ENCODE data around the gene TMEM147.

TMEM147 gene, protein sequence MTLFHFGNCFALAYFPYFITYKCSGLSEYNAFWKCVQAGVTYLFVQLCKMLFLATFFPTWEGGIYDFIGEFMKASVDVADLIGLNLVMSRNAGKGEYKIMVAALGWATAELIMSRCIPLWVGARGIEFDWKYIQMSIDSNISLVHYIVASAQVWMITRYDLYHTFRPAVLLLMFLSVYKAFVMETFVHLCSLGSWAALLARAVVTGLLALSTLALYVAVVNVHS

DNA sequence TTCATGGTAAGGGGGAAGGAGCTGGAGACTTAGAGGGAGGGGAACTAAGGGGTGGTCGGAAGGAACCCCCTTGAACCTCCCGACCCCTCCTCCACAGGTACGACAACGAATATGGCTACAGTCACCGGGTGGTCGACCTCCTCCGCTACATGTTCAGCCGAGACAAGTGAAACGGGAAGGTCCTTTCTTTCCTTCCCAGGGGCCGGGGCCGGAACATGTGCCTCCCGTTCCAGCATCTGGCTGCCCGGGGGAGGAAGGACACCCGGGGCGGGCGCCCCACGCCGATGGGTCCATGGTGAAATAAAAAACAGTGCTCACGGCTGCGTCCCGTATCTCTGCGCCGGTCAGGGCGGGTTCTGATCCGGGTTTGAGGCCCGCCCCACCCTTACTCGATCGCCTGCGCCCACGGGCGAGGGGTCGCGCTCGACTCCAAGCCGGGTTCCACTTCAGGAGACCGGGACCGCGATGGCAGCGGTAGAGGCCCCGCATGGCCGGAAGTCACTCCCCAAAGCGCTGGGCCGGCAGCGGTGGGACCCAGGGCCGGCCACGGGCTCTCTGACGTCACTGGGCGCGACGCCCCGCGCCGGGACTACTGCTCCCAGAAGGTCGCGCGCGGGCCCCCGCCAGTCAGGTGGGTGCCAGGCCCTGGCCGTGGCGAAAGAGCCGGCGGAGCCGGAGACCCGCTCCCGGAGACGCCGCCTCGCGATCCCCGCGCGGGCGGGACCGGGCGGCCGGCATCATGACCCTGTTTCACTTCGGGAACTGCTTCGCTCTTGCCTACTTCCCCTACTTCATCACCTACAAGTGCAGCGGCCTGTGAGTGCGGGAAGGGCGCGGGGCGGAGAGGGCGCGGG is at the start of gene TMEM147:
TSS of gene TMEM147 (plus strand) at position 626 of the 854 bp plus-strand sequence. CDS start at position 740, 114 bp downstream.
- DNase-seq = peak; percentile 84

DNA sequence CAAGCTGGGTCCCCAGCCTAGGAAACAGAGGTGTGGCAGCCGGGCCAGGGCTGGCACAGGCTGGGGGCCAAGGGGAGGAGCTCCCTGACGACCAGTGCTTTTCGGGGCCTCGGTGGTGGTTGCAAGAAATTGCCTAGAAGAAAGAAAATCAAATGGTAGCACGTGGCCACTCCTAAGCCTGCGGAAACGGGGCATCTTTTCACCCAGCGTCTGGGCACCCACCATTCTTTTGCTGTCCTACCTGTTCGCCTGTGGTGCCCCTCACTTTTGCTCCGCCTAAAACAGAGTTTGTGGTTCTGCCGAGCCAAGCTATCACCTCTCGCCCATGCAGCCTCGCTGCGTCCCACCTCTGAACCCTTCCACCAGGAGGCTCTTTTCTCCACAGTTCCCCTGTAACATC is 48.0 kb upstream of the TMEM147 start:
- no peak for DNase-seq

DNA sequence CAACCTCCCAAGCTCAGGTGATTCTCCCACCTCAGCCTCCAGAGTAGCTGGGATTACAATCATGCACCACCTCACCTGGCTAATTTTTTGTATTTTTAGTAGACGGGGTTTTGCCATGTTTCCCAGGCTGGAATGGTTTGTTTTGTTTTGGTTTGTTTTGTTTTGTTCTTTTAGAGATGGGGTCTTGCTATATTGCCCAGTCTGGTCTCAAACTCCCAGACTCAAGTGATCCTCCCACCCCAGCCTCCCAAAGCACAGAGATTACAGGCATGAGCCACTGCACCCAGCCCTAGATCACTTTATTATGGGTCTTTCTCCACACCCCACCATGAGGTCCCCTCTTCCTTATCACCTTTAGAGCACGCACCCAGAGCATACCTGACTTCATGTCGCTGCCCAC is 47.2 kb upstream of the TMEM147 start:
- no peak for DNase-seq

DNA sequence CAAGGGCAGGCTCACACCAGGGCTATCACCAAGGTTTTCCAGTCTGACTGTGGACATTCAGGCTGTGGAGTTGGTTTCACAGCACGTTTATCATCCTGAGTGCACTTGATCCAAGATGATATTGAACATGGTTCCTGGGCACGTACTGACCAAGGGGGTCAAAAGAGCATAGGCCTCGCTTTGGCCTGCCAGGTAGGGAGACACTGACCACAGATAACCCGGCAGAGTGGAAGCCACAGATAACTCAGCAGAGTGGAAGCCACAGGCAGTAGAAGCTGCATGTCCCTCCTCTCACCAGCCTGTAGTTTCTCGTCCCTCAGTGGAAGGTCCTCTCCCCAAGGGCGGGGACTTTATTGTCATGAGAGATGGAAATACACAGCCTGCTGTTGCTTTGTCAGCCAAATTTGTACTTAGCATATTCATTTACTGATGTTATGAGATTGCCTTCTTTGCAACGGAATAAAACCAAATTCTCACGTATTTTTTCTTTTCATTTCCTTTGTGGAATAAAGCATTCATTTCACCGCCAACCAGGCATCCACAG is 46.4 kb upstream of the TMEM147 start:
- no peak for DNase-seq

DNA sequence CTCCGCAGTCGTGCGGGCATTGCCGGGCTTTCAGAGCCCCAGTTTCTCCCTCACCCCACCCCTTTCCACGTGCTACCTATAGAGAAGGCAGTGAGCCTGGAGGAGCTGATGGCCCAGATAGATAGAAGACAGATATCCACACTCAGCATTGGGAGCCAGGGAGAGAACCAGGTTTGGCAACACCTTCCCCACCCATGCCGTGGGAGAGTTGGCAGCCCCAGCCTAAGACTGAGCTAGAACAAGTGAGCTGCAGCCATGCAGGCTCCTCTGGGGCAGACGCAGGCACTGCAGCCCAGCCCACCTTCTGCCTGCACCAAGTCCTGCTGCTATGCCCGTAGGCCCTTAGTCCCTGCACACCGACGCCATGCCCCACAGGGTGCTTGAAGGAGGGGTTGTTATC is 44.8 kb upstream of the TMEM147 start:
- no peak for DNase-seq

DNA sequence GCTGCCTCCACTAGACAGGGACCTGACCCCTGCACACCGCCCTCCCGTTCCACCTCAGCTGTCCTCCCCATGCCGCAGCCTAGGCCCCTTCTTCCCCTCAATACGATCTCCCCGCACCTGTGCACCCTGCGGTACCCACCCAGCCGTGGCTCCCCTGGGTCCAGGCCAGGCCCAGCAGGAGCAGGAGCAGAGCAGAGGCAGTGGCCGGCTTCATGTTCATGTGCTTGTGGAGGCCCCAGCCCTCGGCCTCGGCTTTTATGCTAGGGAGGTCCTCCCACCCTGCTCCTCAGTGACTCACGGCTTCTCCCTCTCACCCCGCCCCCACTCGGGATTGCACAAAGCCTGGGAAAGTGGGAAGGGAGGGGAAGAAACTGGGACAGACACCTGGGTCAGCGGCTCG is 43.7 kb upstream of the TMEM147 start:
- DNase-seq = no peak

DNA sequence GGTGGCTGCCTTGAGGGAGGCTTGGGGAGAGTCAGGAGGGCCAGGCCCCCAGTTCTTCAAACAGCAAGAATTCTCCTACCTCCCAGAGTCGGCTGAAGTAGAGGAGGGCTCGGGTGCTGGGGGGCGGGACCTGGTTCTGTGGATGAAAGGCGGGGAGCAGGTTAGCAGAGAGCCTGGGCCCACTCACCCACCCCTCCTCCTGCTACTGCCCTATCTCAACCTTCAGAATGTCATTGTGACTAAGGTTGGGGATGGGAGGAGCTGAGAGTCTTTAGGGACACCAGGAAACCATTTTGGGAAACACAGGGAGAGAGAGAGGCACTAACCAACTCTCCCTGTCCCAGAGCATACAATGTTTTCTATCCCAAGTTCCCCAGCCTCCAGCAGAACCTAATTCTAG is 42.7 kb upstream of the TMEM147 start:
- DNase-seq = no peak

DNA sequence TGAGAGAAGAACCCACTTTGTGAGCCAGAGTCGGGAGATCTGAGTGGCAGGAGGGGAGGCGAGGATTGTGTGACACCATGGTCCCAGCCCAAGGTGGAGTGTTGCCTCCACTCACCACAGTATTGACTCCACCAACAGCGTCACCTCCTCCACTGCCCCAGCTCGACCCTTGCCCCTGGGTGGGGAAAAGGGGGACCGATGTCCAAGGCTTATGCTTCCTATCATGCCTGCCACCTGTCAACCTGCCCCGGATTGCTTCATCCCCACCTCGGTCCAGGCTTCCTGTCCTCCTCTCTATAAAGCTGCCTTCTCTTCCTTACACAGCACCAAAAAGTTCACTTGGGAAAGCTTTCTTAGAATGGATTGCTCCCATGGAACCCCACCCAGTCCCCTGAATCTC is 39.4 kb upstream of the TMEM147 start:
- DNase-seq = no peak

DNA sequence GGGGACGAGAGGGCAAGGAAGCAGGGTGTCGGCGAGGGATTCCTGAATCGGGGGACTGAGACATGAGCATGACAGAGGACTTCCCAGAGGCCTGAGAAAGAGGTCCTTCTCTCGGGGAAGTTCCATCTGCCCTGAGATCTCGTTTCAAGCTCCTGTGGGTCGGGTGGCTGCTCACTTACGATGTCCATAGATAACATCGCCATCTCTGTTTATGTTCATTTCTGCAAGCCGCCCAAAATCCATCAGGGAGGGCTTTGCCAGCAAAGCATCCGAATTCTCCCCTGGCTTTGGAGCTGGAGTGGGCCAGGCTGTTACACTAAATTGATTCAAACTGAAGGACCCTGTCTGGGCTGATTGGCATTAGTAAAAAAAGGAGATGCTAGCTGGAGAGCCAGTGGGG is 37.9 kb upstream of the TMEM147 start:
- no peak for DNase-seq

DNA sequence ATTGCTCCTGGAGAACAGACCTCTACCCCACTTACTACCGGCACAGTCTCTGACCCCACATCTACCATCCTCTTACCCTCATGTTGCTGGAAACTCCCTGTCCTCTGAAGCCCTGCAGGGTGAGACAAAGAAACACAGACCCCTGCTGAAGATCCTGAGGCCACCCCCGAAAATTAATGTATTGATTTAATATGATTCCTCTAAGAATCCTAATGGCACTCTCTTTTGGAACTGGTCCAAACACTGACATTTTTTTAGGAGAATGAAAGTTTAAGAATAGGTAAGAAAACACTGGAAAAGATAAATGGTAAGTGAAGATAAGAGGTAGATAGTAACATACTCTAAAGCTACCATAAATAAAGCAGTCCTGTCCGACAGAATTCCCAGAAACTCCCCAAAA is 37.3 kb upstream of the TMEM147 start:
- DNase-seq = no peak

DNA sequence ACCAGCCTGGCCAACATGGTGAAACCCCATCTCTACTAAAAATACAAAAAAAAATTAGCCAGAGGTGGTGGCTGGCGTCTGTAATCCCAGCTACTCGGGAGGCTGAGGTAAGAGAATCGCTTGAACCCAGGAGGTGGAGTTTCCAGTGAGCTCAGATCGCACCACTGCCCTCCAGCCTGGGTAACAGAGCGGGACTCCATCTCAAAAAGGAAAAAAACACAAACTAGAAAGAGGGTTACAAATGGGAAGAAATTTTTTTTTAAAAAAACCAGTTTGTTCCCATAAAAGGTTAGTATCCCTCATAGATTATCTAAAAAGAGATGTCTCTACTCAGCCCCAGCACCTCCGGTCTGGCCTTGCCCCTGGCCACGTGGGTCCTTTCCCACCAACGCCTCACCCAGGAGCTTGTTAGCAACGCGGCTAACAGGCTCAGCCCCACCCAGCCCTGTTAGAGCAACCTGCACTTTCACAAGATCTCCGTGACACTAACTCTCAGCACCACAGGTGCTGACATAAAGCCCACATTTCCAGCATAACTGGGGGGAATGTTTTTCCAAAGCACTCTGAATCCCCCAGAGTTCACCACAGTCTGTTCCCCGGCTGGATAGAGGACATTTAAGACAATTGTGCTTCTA is 36.3 kb upstream of the TMEM147 start:
- peak; percentile 41 for DNase-seq

DNA sequence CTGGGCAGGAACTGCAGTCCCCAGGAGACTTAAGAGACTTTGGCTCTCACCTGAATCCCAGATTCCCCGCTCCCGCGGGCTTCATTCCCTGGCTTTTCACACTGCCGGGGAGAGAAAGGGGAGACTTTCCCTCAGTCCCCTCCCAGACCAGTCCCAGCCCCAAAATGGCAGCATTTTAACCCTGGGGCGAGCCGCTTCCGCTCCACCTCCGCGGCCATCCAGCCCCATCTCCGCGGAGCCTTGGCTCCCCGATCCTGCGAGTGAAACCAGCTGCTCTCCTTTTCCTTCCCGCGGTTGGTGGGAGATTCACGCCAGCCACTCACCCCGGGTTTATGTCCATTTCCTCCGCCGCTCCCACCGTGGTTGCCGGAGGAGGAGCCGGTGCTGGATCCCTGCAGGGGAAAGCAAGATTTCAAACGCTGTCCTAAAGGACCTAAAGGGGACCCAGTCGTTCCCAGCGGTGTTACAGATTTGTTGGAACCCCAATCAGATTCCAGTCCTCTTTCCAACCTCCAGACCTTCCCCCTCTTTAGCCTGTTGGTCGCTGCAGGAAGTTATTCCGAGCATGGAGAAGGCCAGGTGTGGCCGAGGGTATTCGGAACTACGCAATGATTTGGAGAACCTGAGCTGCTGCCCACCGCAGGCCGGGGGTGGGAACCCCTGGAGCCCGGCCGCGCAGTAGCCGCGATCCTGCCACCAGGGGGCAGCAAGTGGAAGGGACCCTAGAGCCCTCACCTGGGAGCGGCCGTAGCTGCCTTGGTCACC is 35.4 kb upstream of the TMEM147 start:
- DNase-seq = peak; percentile 62

DNA sequence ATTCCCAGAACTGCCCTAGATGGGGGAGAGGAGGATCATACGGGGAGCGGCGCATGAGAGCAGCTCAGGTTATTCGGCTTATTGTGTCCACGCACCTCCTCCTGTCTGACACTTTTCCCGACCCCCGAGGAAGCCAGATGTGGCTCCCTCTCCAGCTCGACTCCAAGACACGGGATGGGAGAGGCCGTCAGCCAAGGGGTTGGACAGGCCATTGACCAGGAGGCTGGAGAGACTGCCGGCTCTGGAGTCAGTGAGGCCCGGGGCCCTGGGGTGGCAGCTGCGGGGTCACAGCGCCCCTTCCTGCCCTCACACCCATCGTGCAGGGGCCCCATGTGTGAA is 34.8 kb upstream of the TMEM147 start:
- DNase-seq = no peak

DNA sequence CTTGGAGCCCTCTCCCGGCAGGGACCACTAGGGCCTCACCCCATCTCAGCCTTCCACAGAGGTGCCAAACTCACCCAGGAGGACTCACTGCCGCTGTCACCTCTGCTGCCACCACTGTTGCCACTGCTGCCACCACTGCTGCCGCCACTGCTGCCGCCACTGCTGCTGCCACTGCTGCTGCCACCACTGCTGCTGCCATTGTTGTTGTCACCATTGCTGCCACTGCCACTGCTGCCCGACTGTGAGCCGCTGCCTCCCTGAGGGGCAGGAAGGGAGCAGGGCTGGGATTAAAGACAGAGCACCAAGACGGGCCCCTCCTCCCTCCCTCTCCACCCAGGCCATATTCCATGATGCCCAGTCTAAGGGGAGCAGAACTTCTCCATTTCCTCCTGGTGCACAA is 34.1 kb upstream of the TMEM147 start:
- no peak for DNase-seq

DNA sequence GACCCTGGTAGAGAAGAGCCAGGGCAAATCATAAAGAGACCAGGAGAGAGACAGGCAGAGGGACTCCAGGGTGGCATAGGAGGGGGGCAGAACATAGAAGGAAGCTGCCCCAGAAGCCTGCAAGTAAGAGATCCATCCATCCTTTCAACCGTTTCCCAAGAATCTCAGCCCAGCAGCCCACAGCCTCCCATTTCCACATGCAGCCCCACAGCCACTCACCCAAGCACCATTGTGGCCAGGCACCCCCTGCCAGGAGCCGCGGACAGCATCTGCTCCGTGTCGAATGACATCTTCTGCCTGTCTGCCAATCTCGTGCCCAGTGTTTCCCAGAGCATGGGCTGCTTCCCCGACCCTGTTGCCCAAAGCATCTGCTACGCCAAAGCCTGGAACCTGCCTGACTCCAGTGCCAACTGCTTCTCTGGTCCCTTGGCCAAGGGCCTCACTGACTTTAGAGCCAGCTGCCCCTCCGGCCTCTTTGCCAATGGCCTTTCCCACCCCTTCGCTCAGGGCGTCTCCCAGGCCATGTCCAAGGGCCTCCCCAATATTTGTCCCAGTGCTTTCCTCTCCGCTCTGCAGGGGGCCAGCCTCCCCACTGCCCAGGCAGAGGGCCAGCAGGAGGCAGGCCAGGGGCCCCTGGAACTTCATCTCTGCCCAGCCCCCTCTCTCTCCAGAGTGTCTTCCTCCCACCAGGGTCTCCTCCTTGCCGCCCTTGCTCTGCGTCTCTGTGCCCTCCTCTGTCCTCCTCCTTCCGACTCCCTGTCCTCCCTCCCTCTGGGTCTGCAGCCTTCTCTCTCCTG is 32.4 kb upstream of the TMEM147 start:
- DNase-seq = no peak

DNA sequence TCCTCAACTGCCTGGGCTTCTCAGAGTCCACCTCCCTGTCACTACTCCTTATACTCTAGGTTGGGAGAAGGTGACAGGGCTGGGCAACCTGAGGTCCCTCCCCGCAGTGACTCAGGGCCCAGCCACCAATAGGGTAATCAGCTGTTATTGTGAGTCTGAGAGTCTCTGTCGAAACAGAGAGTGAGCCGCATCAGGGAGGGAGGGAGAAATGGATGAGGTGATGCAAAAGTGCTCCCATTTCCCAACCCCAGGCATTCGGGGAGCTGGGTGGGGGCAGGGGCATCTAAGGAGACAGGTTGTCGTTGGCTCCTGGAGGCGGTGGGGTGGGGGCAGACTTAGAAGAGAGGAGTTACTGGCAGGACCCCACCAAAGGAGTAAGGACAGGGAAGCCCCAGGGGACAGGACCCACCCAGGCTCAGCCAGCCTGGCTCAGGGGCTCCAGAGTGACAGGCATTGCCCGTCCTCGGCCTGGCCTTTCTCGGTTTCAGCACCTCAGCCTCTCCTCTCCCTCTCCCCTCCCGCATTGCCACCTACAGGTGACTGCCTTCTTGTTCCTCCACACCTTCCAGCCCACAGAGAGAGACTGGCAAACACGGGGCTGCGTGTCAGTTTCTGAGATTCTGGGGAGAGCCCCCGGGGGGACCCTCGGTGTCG is 31.7 kb upstream of the TMEM147 start, which contains the start of gene DMKN:
TSS of gene DMKN (minus strand) at position 22 of the 654 bp plus-strand sequence. CDS start 174 bp downstream, outside the sequence.
- no peak for DNase-seq

DNA sequence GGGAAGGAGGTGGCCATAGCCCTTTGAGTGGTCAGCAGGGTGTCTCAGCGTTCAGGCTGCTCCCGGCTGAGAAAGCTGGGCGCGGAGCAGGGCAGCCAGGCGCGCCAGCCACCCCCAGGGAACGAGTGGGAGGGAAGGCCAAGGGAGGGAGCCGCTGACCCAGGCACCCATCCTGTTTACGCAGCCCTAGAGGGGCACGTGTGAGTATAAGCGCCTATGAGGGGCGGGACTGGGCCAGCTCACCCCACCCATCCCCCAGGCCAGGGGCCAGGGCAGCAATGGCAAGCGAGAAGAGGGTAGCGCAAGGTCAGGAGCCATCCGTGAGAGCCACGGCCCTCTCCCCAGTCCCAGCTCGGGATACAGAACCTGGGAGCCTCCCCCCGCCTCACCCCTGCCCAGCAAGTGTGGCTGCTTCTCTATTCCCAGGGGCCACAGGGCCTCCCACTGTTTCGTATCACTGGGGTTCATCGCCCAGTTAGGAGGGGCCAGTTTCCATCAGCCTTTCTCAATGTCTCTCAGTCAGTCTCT is 31.1 kb upstream of the TMEM147 start:
- DNase-seq = no peak

DNA sequence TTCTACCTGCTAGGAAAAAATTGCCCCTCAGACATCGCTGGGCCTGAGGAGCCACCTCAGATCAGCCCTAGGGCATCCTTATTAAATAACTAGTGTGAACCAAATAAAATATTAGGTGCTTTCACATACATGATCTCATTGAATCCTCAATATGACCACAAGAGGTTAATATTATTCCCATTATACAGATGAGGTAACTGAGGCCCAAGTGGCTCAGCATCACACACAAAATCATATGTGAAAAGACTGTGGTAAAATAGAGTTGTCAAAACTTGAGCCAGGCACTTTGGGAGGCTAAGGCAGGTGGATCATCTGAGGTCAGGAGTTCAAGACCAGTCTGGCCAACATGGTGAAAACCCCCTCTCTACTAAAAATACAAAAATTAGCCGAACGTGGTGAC is 29.1 kb upstream of the TMEM147 start:
- DNase-seq = no peak

DNA sequence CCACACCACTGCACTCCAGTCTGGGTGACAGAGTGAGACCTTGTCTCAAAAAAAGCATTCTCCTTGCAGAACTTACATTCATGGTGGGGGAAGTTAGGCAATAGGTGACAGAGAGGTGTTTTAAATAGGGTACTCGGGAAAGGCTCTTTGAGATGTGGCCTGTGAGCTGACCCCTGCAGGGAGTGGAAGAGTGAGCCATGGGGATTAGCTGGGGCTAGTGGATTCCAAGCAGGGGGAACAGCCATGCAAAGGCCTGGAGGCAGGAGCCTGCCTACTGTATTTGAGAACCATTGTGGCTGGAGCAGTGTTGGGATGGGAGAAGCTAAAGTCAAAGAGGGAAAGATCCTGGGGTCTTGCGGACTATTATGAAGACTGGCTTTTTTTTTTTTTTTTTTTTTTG is 28.1 kb upstream of the TMEM147 start:
- no peak for DNase-seq

DNA sequence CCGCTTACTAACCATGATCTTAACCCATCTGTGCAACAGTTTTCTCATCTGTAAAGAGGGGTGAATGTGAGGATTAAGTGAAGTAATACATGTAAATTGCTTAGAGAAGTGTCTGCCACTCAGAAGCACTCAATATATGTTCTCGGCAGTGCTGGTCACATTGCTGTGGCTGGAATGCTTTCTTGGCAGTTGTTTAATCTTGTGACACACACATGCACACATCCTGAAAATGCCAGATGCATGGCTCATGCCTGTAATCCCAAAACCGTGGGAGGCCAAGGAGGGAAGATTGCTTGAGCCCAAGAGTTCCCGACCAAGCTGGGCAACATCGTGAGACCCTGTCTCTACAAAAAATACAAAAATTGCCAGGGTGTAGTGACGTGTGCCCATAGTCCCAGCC is 27.1 kb upstream of the TMEM147 start:
- no peak for DNase-seq

DNA sequence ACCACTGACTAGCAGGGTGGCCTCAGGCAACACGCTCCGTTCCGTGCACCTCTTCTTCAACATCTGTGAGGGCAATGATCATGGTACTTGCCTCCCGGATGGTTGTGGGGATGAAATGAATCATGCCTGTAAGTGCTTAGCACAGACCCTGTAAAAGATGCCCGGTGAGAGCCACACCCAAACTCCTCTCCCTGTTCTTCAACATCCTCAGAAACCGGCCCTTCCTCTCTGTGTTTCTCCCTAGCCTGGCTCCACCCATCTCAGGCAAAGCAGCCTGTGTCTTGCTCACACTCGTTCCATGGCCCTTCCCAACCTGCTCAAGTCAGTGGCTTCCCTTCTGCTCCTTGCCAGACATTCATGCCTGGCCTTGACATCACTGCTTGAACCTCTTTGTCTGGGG is 26.1 kb upstream of the TMEM147 start:
- DNase-seq = no peak

All from CD4-positive, alpha-beta T cell treated with Interleukin-15 for 1 hour (primary cell).